H1 (cell line): Measurements from ENCODE around the gene GDF9. TPM values are rescaled to one million over a fixed set of nuclear protein-coding genes. Genes with fewer than 3 reads are reported as not detected.

Experiments used
- CTCF ChIA-PET: fragments of 300-600 bp; sonication (Branson Sonifier 250); formaldehyde crosslinking; loops from one replicate; lab custom pipeline; 2021; ENCODE audit not compliant: partially characterized antibody; lab: Charles Lee
- POLR2A ChIA-PET: fragments of 300-600 bp; sonication (Branson Sonifier 250); formaldehyde crosslinking; loops from one replicate; lab custom pipeline; 2021; ENCODE audit warnings: inconsistent platforms; ENCODE audit not compliant: partially characterized antibody; lab: Charles Lee
- DNase-seq, 2 experiments: peaks; one replicate each; pipeline versions ENCODE4 v3.0.0 to v3.0.0-alpha.2; 2010 to 2022; ENCODE audit warnings: low spot score in 2 of 2, low read depth in 1 of 2, mixed read lengths in 1 of 2
- FAIRE-seq: peaks from 2 replicates; lab custom pipeline; 2011; peaks lifted over from hg19 to GRCh38; lab: Jason Lieb, UNC
- H2AFZ ChIP-seq: 2 replicates; pipeline ENCODE4 v1.8.1; 2012; ENCODE audit warnings: low read length, inconsistent platforms
- H2AK5ac ChIP-seq: 2 replicates; pipeline ENCODE4 v1.6.1; 2013; ENCODE audit warnings: low read depth, low read length
- H2BK120ac ChIP-seq: replicated peaks from 2 replicates; pipeline ENCODE3; 2013; ENCODE audit warnings: low read depth, low read length, inconsistent platforms
- H2BK12ac ChIP-seq: 2 replicates; pipeline ENCODE4 v1.6.1; 2013; ENCODE audit warnings: low read depth, low read length
- H2BK15ac ChIP-seq: 2 replicates; pipeline ENCODE4 v1.6.1; 2013; ENCODE audit warnings: low read length
- H2BK20ac ChIP-seq: 2 replicates; pipeline ENCODE4 v1.6.1; 2013; ENCODE audit warnings: low read length
- H2BK5ac ChIP-seq: 2 replicates; pipeline ENCODE4 v1.6.1; 2013; ENCODE audit warnings: low read depth, low read length
- H3K14ac ChIP-seq: 2 replicates; pipeline ENCODE4 v1.6.1; 2013; ENCODE audit warnings: inconsistent platforms; ENCODE audit not compliant: insufficient read length
- H3K18ac ChIP-seq: 2 replicates; pipeline ENCODE4 v1.6.1; 2013; ENCODE audit warnings: low read length; ENCODE audit errors: extremely low read depth
- H3K23ac ChIP-seq: 2 replicates; pipeline ENCODE4 v1.6.1; 2013; ENCODE audit warnings: inconsistent platforms; ENCODE audit not compliant: insufficient read length
- H3K23me2 ChIP-seq: 2 replicates; pipeline ENCODE4 v1.6.1; 2013; ENCODE audit warnings: low read depth, low read length
- H3K27ac ChIP-seq: 2 replicates; pipeline ENCODE4 v1.6.1; 2011; ENCODE audit warnings: low read depth, low read length, inconsistent platforms
- H3K27me3 ChIP-seq, 4 experiments: replicated peaks in 1 of 4; 1 replicate in 1 of 4; 2 replicates in 3 of 4; pipeline versions ENCODE4 v1.6.1 to v1.8.1; 2011 to 2013; ENCODE audit warnings: low read length in 3 of 4, mild to moderate bottlenecking in 3 of 4, inconsistent platforms in 2 of 4, mixed read lengths in 2 of 4, moderate library complexity in 1 of 4; ENCODE audit not compliant: control insufficient read depth in 3 of 4, insufficient read depth in 3 of 4; ENCODE audit errors: extremely low read depth in 1 of 4
- H3K36me3 ChIP-seq, 4 experiments: 2 replicates each; pipeline versions ENCODE4 v1.6.1 to v1.8.1; 2011 to 2013; ENCODE audit warnings: mild to moderate bottlenecking in 4 of 4, low read length in 3 of 4, moderate library complexity in 2 of 4, control low read depth in 1 of 4, inconsistent platforms in 1 of 4; ENCODE audit not compliant: insufficient read depth in 4 of 4, control insufficient read depth in 2 of 4
- H3K4ac ChIP-seq: replicated peaks from 2 replicates; pipeline ENCODE3; 2013; ENCODE audit warnings: low read length, low read depth, mixed read lengths, inconsistent platforms; ENCODE audit not compliant: insufficient read length
- H3K4me1 ChIP-seq, 4 experiments: replicated peaks in 1 of 4; 1 replicate in 1 of 4; 2 replicates in 3 of 4; pipeline versions ENCODE4 v1.6.1 to v1.8.1; 2011 to 2013; ENCODE audit warnings: low read length in 3 of 4, inconsistent platforms in 2 of 4, mixed read lengths in 1 of 4; ENCODE audit not compliant: insufficient read depth in 4 of 4, control insufficient read depth in 3 of 4
- H3K4me2 ChIP-seq, 2 experiments: 2 replicates each; pipeline versions ENCODE4 v1.6.1 to v1.8.1; 2011 to 2013; ENCODE audit warnings: low read depth in 2 of 2, low read length in 2 of 2, control low read depth in 1 of 2, inconsistent platforms in 1 of 2, mild to moderate bottlenecking in 1 of 2; ENCODE audit not compliant: insufficient read depth in 1 of 2
- H3K4me3 ChIP-seq, 4 experiments: fragments of 200-600, 300-600 bp in 1 of 4; sonication (generic), shearing (Covaris generic), sonication (Bioruptor Twin) in 1 of 4; 2 replicates each; pipeline versions ENCODE4 v1.5.1 to v1.8.1; 2011 to 2016; ENCODE audit warnings: low read length in 4 of 4, low read depth in 3 of 4, control low read depth in 2 of 4, inconsistent platforms in 2 of 4, mild to moderate bottlenecking in 2 of 4, mixed read lengths in 1 of 4, moderate library complexity in 1 of 4; ENCODE audit not compliant: insufficient read depth in 2 of 4; ENCODE audit errors: extremely low read depth in 1 of 4
- H3K56ac ChIP-seq: replicated peaks from 2 replicates; pipeline ENCODE3; 2013; ENCODE audit warnings: low read depth, mild to moderate bottlenecking, mixed read lengths, low read length, inconsistent platforms; ENCODE audit not compliant: insufficient read length
- H3K79me1 ChIP-seq: 2 replicates; pipeline ENCODE4 v1.6.1; 2013; ENCODE audit warnings: low read depth, low read length, control low read depth
- H3K79me2 ChIP-seq, 2 experiments: 2 replicates each; pipeline versions ENCODE4 v1.6.1 to v1.8.1; 2012 to 2013; ENCODE audit warnings: low read length in 2 of 2, mild to moderate bottlenecking in 2 of 2, inconsistent platforms in 1 of 2; ENCODE audit not compliant: insufficient read depth in 2 of 2, control insufficient read depth in 1 of 2
- H3K9ac ChIP-seq, 4 experiments: replicated peaks in 1 of 4; 1 replicate in 1 of 4; 2 replicates in 3 of 4; pipeline versions ENCODE4 v1.6.1 to v1.8.1; 2011 to 2013; ENCODE audit warnings: low read depth in 3 of 4, low read length in 3 of 4, control low read depth in 2 of 4, mild to moderate bottlenecking in 2 of 4, moderate library complexity in 2 of 4, inconsistent platforms in 1 of 4; ENCODE audit errors: extremely low read depth in 1 of 4
- H3K9me3 ChIP-seq, 2 experiments: 2 replicates each; pipeline versions ENCODE4 v1.6.1 to v1.8.1; 2012 to 2013; ENCODE audit warnings: mild to moderate bottlenecking in 2 of 2, moderate library complexity in 2 of 2, control low read depth in 1 of 2, inconsistent platforms in 1 of 2, low read depth in 1 of 2, low read length in 1 of 2, mixed read lengths in 1 of 2; ENCODE audit not compliant: insufficient read depth in 2 of 2
- H4K20me1 ChIP-seq, 2 experiments: replicated peaks in 1 of 2; 2 replicates each; pipeline versions ENCODE3 to v1.8.1; 2011 to 2013; ENCODE audit warnings: inconsistent platforms in 2 of 2, low read length in 2 of 2, mild to moderate bottlenecking in 1 of 2; ENCODE audit not compliant: insufficient read depth in 2 of 2, control insufficient read depth in 1 of 2
- H4K5ac ChIP-seq: 2 replicates; pipeline ENCODE4 v1.6.1; 2013; ENCODE audit warnings: low read length, low read depth, mixed read lengths, inconsistent platforms; ENCODE audit not compliant: insufficient read length
- H4K8ac ChIP-seq: 2 replicates; pipeline ENCODE4 v1.8.0; 2013; ENCODE audit warnings: mild to moderate bottlenecking, moderate library complexity, low read length, inconsistent platforms; ENCODE audit not compliant: insufficient read depth; ENCODE audit errors: extremely low read depth
- H4K91ac ChIP-seq: replicated peaks from 2 replicates; pipeline ENCODE3; 2013; ENCODE audit warnings: low read length, mixed read lengths, inconsistent platforms; ENCODE audit not compliant: insufficient read length
- KDM4A ChIP-seq: IDR thresholded peaks from one replicate; pipeline ENCODE4 v1.7.1; 2012; ENCODE audit warnings: low read depth, mild to moderate bottlenecking, moderate library complexity, low read length, inconsistent platforms; ENCODE audit not compliant: severe bottlenecking
- ZNF274 ChIP-seq: IDR thresholded peaks from 2 replicates; pipeline ENCODE4 v1.7.0; 2012; ENCODE audit warnings: low read length, borderline replicate concordance; ENCODE audit errors: extremely low read depth
- WGBS, 2 experiments: shearing (Covaris generic) in 1 of 2; methylation state at CpG; one replicate each; pipeline versions ENCODE4 v1.1.6 to v1.1.7; 2013 to 2015; ENCODE audit warnings: low lambda C conversion rate in 2 of 2, mixed read lengths in 2 of 2, inconsistent platforms in 1 of 2, low coverage in 1 of 2, missing lambda C conversion rate in 1 of 2; ENCODE audit not compliant: insufficient replicate concordance in 2 of 2, insufficient coverage in 1 of 2, insufficient read length in 1 of 2; ENCODE audit errors: extremely low coverage in 1 of 2, missing lambda C conversion rate in 1 of 2; 5-methylcytosine and 5-hydroxymethylcytosine counted together
- polyA plus RNA-seq, 7 experiments: library from polyadenylated mRNA; depleted of rRNA in 3 of 7; stranded (reverse) in 5 of 7; unstranded in 2 of 7; fragments of >200 nt in 5 of 7; fragments of 200-250 nt in 2 of 7; gene quantifications; 1 replicate in 5 of 7; 2 replicates in 1 of 7; 4 replicates in 1 of 7; pipeline versions ENCODE4 v1.2.1 to v1.2.3, GENCODE V29; 2011 to 2013; ENCODE audit warnings: missing spikeins in 2 of 7, mixed read lengths in 2 of 7
- total RNA-seq: library from RNA; stranded (reverse); fragmentation: NEBNext Ultra II Directional; extraction: Animal tissue kit (Norgen Biotek cat#: 25700); gene quantifications from 2 replicates; pipeline ENCODE4 v1.2.1, GENCODE V29; 2021

GDF9 gene
- total and polyA plus RNA-seq, 2 of the 8 experiments (the other 6 are each of a cell fraction or from before 2014, with no cell fraction given) = 0.14 TPM; not detected in 1

DNA sequence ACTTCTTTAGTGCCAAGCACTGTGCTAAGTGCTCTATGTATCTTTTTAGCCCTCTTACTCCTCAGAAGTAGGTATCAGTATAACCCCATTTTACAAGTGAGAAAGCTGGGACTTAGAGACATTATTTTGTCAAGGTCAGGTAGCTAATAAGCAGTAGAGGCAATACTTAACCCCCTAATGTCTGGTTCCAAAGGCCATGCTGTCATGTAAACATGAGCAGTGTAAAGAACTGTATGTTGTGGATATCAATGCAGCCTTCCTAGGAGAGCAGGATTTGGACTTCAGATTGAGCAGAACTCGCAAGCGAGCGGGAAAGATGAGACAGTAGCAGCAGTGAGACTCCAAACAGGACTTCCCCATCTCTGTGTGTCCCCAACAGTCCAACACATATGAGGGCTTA lies 32.2 kb downstream of the GDF9 start:
- no peak overlapping the region for H4K91ac ChIP-seq
- CTCF ChIA-PET = interaction anchor here (1.1 to 25.6 kb wide), 7 partner anchors 8 to 82 kb away, joined by 3 to 465 read pairs (median 8); partner anchors contain the start of genes CCNI2, GDF9, LEAP2 and UQCRQ
- no peaks in the 10 kb centered on the region for H3K36me3 ChIP-seq
- H3K18ac ChIP-seq = no peak overlapping the region
- no peaks in the 10 kb centered on the region for H3K79me2 ChIP-seq
- H2AK5ac ChIP-seq = no peak overlapping the region
- H3K9me3 ChIP-seq = no peaks in the 10 kb centered on the region
- H2AFZ ChIP-seq = no peak overlapping the region
- H3K23ac ChIP-seq = no peak overlapping the region
- H3K27me3 ChIP-seq = peaks cover 14 to 26% (median 22%) of the 10 kb centered on the region in 4 experiments
- no peak overlapping the region for H2BK15ac ChIP-seq
- no peak overlapping the region for H2BK5ac ChIP-seq
- FAIRE-seq (no peak), DNase-seq (no peak)
- WGBS, 2 experiments = 87% methylated on average over 3 of the region's 3 CpGs; no CpG with 5 or more reads in 1 of the 2 experiments
- H2BK12ac ChIP-seq = no peak overlapping the region
- no peak overlapping the region for H3K27ac ChIP-seq
- no peaks in the 10 kb centered on the region for H4K20me1 ChIP-seq
- no peak overlapping the region for H2BK120ac ChIP-seq
- no peak overlapping the region for H3K4ac ChIP-seq
- peaks cover 4% of the 10 kb centered on the region; the same call in 1 of the 2 replicates for H3K23me2 ChIP-seq
- no peak overlapping the region for H3K4me2 ChIP-seq
- POLR2A ChIA-PET = interaction anchor here (1.2 kb wide), 1 partner anchor 130 kb away, joined by 4 read pairs; the partner anchor contains the start of gene AFF4
- H3K56ac ChIP-seq = no peak overlapping the region
- H4K5ac ChIP-seq = no peak overlapping the region
- H2BK20ac ChIP-seq = no peak overlapping the region
- H3K79me1 ChIP-seq = no peaks in the 10 kb centered on the region
- H3K14ac ChIP-seq = no peak overlapping the region
- H3K4me3 ChIP-seq = no peak overlapping the region
- H3K4me1 ChIP-seq = peaks cover 0 to 6% (median 4%) of the 10 kb centered on the region in 4 experiments; a peak in 5 of 7 replicates
- H3K9ac ChIP-seq = no peak overlapping the region
- H4K8ac ChIP-seq = no peak overlapping the region
- TF ChIP-seq KDM4A (no peak), ZNF274 (no peak)
